Measurements from ENCODE around the gene OR2T29. TPM values are rescaled to one million over a fixed set of nuclear protein-coding genes. Genes with fewer than 3 reads are reported as not detected.
A peak's percentile ranks its signal among the peaks of the same experiment; 100 is the strongest.
"Not testable (repeated sequence)": the region's sequence is repeated elsewhere in the genome, so short reads cannot be mapped to it uniquely, and the experiment has no call there.

OR2T29 gene
- total RNA-seq, 1 donor from 2014 or later, result 2.1 TPM

DNA sequence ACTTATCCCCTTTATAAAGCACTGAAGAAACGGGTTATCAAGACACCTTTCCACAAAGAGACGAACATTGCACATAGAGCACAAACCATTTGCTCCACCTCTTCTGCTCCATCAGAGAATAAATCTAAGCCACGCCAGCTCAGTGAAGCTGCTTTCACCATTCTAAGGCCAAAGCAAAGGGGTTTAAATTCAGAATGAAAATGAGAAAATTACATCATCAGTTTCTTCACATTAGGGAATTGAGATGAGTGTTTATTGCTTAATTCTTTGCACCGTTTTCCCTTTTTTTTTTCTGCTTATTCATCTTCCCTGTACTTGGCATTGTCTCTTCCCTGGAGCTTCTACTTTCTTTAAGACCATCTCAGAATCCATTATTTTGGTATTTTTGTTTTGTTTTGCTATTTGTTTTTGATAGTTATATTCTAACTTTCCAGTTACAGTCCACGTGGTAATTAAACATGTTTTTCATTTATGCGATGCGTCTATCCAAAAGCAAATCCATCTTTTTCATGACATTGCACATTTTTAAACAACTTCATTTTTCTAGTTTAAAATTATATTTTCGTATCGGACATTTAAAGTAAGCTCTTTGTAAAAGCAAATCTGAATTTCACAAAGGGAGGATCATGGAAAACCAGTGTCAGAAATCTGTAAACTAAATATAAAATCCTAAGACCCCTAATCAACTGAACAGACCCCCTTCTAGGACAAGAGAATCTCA is 13.8 kb upstream of the OR2T29 start:
- intact Hi-C loops (cut with micrococcal nuclease), result no loop called here

DNA sequence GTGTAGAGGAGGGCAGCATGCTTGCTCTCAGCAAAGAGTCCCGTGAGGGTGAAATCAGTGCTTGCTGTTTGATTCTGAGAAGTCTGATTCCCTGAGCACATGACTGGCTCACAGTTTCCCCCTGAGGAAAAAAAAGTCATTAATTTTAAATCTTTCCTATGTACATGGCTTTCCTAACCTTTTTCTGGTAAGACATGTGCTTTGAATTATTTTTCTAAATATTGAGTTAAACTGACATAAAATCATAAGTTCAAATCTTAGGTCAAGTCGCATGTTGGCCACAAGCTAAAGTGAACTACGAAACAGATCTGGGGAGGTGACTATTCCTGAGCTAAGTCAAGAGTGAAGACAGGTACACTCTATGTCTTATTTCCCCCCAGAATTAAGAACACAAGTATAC is 12.1 kb upstream of the OR2T29 start, which contains the start of gene OR2T34:
Gene OR2T34 (minus strand): TSS at position 101 of the 400 bp plus-strand sequence. CDS start 0 bp downstream, at position 101.
- intact Hi-C loops (cut with micrococcal nuclease); H3K4me1 Mint-ChIP-seq; H3K36me3 Mint-ChIP-seq (ENCODE audit: low read depth); POLR2A ChIA-PET; H3K27ac Mint-ChIP-seq; ATAC-seq (ENCODE audit: low read depth); DNase-seq; H3K4me3 Mint-ChIP-seq; CTCF ChIA-PET; H3K9me3 Mint-ChIP-seq; H3K27me3 Mint-ChIP-seq: not testable (repeated sequence)

More for the DNA sequence above, 13.8 kb upstream of the OR2T29 start:
- Mint-ChIP-seq H3K9me3 (peaks cover 3% of the 10 kb centered on the region), H3K4me1 (no peaks in the 10 kb centered on the region), H3K27me3 (no peaks in the 10 kb centered on the region), H3K4me3 (no peak overlapping the region), H3K27ac (no peak overlapping the region), H3K36me3 (ENCODE audit: low read depth) (no peaks in the 10 kb centered on the region)
- ATAC-seq (ENCODE audit: low read depth) (no peak), DNase-seq (no peak)
- ChIA-PET CTCF (no interaction called here), POLR2A (no interaction called here)
- TF ChIP-seq, protein P1, sequence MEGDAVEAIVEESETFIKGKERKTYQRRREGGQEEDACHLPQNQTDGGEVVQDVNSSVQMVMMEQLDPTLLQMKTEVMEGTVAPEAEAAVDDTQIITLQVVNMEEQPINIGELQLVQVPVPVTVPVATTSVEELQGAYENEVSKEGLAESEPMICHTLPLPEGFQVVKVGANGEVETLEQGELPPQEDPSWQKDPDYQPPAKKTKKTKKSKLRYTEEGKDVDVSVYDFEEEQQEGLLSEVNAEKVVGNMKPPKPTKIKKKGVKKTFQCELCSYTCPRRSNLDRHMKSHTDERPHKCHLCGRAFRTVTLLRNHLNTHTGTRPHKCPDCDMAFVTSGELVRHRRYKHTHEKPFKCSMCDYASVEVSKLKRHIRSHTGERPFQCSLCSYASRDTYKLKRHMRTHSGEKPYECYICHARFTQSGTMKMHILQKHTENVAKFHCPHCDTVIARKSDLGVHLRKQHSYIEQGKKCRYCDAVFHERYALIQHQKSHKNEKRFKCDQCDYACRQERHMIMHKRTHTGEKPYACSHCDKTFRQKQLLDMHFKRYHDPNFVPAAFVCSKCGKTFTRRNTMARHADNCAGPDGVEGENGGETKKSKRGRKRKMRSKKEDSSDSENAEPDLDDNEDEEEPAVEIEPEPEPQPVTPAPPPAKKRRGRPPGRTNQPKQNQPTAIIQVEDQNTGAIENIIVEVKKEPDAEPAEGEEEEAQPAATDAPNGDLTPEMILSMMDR (IDR thresholded peaks at IDR 0.05), result no peak

DNA sequence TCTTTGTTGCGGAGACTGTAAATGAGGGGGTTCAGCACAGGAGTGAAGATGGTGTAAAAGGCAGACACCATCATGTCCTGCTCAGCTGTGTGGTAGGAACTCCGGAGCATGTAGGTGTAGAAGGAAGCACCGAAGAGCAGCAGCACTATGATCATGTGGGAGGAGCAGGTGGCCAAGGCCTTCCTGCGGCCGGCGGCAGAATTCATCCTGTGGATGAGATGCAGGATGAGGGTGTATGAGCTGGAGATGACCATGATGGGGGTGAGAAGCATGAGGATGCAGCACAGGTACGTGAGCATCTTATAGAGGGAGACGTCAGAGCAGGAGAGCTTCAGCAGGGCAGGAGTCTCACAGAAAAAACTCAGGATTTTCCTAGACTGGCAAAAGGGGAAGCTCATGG is 11.3 kb upstream of the OR2T29 start:
- POLR2A ChIA-PET; H3K27me3 Mint-ChIP-seq; DNase-seq; intact Hi-C loops (cut with micrococcal nuclease); H3K9me3 Mint-ChIP-seq; H3K4me1 Mint-ChIP-seq; ATAC-seq (ENCODE audit: low read depth); CTCF ChIA-PET; H3K27ac Mint-ChIP-seq; H3K36me3 Mint-ChIP-seq (ENCODE audit: low read depth); H3K4me3 Mint-ChIP-seq: not testable (repeated sequence)

DNA sequence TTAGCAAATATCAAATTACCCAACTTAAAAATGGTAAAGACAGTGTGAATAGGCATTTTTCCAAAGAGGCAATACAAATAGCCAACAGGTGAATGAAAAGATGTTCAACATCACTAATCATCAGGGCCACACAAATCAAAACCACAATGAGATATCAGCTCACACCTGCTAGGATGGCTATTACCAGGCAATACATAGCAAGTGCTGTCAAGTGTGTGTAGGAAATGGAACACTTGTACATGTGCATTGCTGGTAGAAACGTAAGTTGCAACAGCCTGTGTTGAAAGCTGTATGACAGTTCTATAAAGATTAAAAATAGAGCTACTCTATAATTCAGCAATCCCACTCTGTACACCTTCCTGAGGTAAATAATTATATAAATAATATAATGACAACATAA is 9.5 kb upstream of the OR2T29 start:
- H3K9me3 Mint-ChIP-seq; CTCF ChIA-PET; H3K4me1 Mint-ChIP-seq; H3K36me3 Mint-ChIP-seq (ENCODE audit: low read depth); ATAC-seq (ENCODE audit: low read depth); H3K27ac Mint-ChIP-seq; H3K4me3 Mint-ChIP-seq; DNase-seq; H3K27me3 Mint-ChIP-seq; POLR2A ChIA-PET; intact Hi-C loops (cut with micrococcal nuclease): not testable (repeated sequence)

DNA sequence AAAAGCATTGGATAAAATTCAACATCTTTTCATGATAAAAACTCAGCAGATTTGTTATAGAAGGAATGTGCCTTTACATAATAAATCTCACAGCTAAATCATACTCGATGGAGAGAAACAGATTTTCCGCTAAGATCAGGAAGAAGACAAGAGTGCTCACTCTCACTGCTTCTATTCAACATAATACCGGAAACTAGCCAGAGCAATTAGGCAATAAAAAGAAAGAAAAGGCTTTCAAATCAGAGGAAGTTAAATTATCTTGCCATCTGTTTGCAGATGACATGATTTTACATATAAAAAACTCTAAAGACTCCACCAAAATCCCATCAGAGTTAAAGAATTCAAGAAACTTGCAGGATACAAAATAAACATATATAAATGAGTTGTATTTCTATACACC is 8.2 kb upstream of the OR2T29 start:
- H3K36me3 Mint-ChIP-seq (ENCODE audit: low read depth); ATAC-seq (ENCODE audit: low read depth); H3K27ac Mint-ChIP-seq; CTCF ChIA-PET; DNase-seq; H3K4me3 Mint-ChIP-seq; intact Hi-C loops (cut with micrococcal nuclease); H3K9me3 Mint-ChIP-seq; H3K4me1 Mint-ChIP-seq; H3K27me3 Mint-ChIP-seq; POLR2A ChIA-PET: not testable (repeated sequence)

DNA sequence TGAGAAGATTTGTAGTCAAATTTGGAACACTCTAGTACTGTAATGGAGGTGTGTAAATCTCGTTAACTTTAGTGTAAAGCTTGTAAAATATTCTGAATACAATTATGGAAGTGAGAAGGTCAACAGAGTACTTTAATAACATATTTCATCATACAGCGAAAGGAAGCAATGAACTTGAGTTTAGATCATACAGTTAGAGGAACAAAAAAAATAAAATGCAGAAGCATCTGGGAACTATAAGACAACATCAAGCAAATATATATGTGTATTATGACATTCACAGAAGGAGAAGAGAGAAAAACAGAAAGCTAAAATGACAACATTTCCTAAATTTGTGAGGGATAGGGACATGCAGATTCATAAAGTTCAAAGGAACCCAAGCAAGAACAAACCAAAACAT is 6.5 kb upstream of the OR2T29 start:
- CTCF ChIA-PET, POLR2A ChIA-PET: not testable (repeated sequence)

DNA sequence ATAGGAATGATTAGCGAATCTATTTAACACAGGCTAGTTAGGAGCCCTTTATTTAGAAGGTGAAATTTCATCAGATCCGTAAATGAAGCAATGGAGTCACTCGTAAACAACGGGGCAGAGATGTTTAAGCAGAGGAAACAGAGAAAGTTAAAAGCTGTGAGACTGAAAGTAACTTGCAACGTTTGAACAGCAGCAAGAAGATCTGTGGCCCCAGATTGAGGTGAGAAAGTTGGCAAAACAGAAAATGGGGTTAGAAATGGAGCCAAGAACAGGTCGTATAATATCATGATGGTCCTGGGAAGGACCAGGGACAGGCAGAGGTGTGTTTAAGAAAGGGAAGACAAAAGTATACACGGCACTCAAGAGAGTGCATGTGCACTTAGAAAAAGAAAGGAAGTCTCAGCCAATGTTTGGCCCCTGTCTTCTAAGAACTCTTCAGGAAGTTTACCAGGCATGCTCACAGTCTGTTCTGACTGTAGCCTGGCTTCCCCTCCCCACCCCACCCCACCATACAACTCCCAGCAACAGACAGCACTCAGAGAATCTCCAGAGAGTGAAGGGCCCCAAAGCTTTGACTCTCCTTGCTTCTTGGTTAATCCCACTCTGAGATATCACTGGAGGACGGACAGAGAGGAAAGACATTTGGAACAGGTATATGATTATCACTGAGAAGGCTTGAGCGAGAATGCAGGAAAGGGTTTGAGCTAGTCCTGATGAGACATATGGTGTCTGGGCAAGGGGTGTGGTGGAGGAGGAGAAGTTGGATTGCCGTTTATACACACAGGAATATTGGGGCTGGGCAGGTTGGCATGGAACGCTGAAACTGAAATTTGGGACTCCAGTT is 3.2 kb upstream of the OR2T29 start:
- H3K36me3 Mint-ChIP-seq (ENCODE audit: low read depth); intact Hi-C loops (cut with micrococcal nuclease): not testable (repeated sequence)

More for the DNA sequence above, 6.5 kb upstream of the OR2T29 start:
- DNase-seq; H3K9me3 Mint-ChIP-seq; ATAC-seq (ENCODE audit: low read depth); H3K4me1 Mint-ChIP-seq; intact Hi-C loops (cut with micrococcal nuclease); H3K4me3 Mint-ChIP-seq; H3K27ac Mint-ChIP-seq; H3K27me3 Mint-ChIP-seq; H3K36me3 Mint-ChIP-seq (ENCODE audit: low read depth): not testable (repeated sequence)

DNA sequence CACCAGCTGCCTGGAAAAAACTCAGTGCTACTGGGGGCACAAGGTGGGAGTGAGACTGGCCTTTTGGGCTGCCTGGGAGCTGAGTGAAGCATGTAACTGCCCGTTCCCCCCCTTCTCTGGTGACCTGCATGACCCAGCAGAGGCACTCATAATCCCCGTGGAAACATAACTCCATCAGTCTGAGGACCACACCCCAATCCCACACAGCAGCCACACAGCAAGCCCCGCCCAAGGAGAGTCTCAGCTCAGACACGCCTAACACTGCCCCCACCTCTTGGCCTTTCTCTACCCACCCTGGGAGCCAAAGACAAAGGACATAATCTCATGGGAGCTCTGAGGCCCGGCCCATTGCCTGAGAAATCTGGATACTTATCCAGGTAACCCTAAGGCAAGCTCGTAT is 11.5 kb downstream of the OR2T29 start:
- ATAC-seq (ENCODE audit: low read depth), result not testable (repeated sequence)

More for the DNA sequence above, 3.2 kb upstream of the OR2T29 start:
- H3K4me1 Mint-ChIP-seq; ATAC-seq (ENCODE audit: low read depth); H3K27ac Mint-ChIP-seq; POLR2A ChIA-PET; H3K9me3 Mint-ChIP-seq; H3K27me3 Mint-ChIP-seq; DNase-seq; CTCF ChIA-PET: not testable (repeated sequence)
- H3K4me3 Mint-ChIP-seq, result peak overlapping the region; percentile 47

DNA sequence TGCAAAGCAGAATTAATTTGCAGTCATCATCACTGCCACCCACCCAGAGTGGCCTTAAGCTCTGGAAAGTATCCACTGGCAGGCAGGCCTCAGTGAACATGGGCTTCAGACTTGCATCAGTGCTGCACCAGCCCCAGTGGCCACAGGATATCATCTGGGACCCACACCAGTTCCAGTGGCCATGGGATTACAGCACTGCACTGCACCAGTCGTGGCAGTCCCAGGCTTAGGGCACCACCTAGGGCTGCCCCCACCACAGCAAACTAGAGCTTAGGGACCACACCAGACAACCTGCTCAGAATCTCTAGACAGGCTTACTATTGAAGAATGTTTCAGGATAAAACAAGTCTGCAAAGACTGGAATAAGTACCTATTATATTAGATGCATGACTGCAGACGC is 15.2 kb downstream of the OR2T29 start:
- POLR2A ChIA-PET, H3K4me3 Mint-ChIP-seq, H3K27me3 Mint-ChIP-seq: not testable (repeated sequence)

More for the DNA sequence above, 11.5 kb downstream of the OR2T29 start:
- H3K9me3 Mint-ChIP-seq; DNase-seq; H3K27ac Mint-ChIP-seq; H3K4me3 Mint-ChIP-seq; H3K36me3 Mint-ChIP-seq (ENCODE audit: low read depth); H3K27me3 Mint-ChIP-seq; intact Hi-C loops (cut with micrococcal nuclease); CTCF ChIA-PET; H3K4me1 Mint-ChIP-seq; POLR2A ChIA-PET: not testable (repeated sequence)

DNA sequence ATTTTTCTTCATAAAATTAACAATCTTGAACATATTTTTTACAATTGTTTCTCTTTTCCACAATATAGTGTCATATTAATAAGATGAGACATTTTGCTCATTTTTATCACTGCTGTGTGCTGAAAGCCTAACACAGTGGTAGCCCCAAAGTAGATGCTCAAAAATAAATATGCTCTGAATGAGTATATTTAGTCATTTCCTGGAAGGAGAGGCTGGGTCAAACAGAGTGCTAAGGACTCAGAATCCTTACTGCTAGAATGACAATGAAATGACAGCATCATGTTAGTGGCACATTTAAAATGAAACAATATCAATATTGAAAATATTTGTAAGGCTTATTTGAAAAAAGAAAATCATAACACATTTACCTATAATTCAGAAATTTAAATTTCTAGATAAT is 25.1 kb downstream of the OR2T29 start:
- POLR2A ChIA-PET; ATAC-seq (ENCODE audit: low read depth); DNase-seq; H3K36me3 Mint-ChIP-seq (ENCODE audit: low read depth); intact Hi-C loops (cut with micrococcal nuclease); H3K4me1 Mint-ChIP-seq; CTCF ChIA-PET; H3K4me3 Mint-ChIP-seq; H3K27ac Mint-ChIP-seq; H3K9me3 Mint-ChIP-seq; H3K27me3 Mint-ChIP-seq: not testable (repeated sequence)

More for the DNA sequence above, 15.2 kb downstream of the OR2T29 start:
- H3K4me1 Mint-ChIP-seq; H3K27ac Mint-ChIP-seq; intact Hi-C loops (cut with micrococcal nuclease); DNase-seq; H3K36me3 Mint-ChIP-seq (ENCODE audit: low read depth); H3K9me3 Mint-ChIP-seq; CTCF ChIA-PET; ATAC-seq (ENCODE audit: low read depth): not testable (repeated sequence)

Measured in activated B cell treated with CpG ODN at 0.5 μM for 24 hours (primary cell).